Activated B cell treated with CpG ODN at 0.5 μM for 24 hours (primary cell): ENCODE results near the gene ITGAE. TPM values are rescaled to one million over a fixed set of nuclear protein-coding genes. Genes with fewer than 3 reads are reported as not detected.

ENCODE experiments used
- ATAC-seq: fragments of 200-7000 bp; cut with Tn5 transposase; one replicate; pipeline ENCODE4 v1.10.0; 2021; ENCODE audit warnings: low read depth, mild to moderate bottlenecking, moderate library complexity
- CTCF ChIA-PET: fragments of 350-600 bp; sonication (Branson Sonifier 250); formaldehyde crosslinking; loops from one replicate; lab custom pipeline; 2021; ENCODE audit warnings: antibody characterized with exemption; lab: Charles Lee
- POLR2A ChIA-PET: fragments of 350-600 bp; sonication (Branson Sonifier 250); formaldehyde crosslinking; loops from one replicate; lab custom pipeline; 2021; ENCODE audit warnings: antibody characterized with exemption; lab: Charles Lee
- DNase-seq: peaks from one replicate; pipeline ENCODE4 v3.0.0; 2022
- H3K27ac Mint-ChIP-seq: one replicate; pipeline ENCODE4 v1.8.0; 2020; ENCODE audit warnings: mixed read lengths
- H3K27me3 Mint-ChIP-seq: one replicate; pipeline ENCODE4 v1.8.0; 2021; ENCODE audit warnings: mixed read lengths
- H3K36me3 Mint-ChIP-seq: one replicate; pipeline ENCODE4 v1.8.0; 2021; ENCODE audit warnings: low read depth, mixed read lengths
- H3K4me1 Mint-ChIP-seq: one replicate; pipeline ENCODE4 v1.8.0; 2021; ENCODE audit warnings: mixed read lengths
- H3K4me3 Mint-ChIP-seq: one replicate; pipeline ENCODE4 v1.8.0; 2020; ENCODE audit warnings: mild to moderate bottlenecking, mixed read lengths
- H3K9me3 Mint-ChIP-seq: one replicate; pipeline ENCODE4 v1.8.0; 2020; ENCODE audit warnings: mixed read lengths
- CTCF ChIP-seq: fragments of 200-600 bp; IDR thresholded peaks from one replicate; pipeline ENCODE4 v1.8.0; 2022; ENCODE audit warnings: antibody characterized with exemption, mild to moderate bottlenecking
- intact Hi-C: fragments of 100-400 bp; cut with micrococcal nuclease; formaldehyde crosslinking; loops from one replicate; pipeline ENCODE4 v1.15.1; 2024
- total RNA-seq: library from RNA; stranded (reverse); gene quantifications from 2 replicates; pipeline ENCODE4 v1.2.3, GENCODE V29; 2022

ITGAE gene
- total RNA-seq, 1 donor from 2014 or later: 45.3 TPM

GRCh38 chr17:3723188-3723555 is 77.8 kb downstream of the ITGAE start:
- peaks cover 76% of the 10 kb centered on the region for H3K4me1 Mint-ChIP-seq
- H3K27me3 Mint-ChIP-seq: no peaks in the 10 kb centered on the region
- TF ChIP-seq CTCF: no peak
- ChIA-PET CTCF (interaction anchor here (0.7 to 2.4 kb wide), 7 partner anchors 9 to 42 kb away, joined by 3 to 10 read pairs (median 4); no protein-coding TSS in a partner anchor), POLR2A (interaction anchor here (0.5 to 5.7 kb wide), 16 partner anchors 9 to 123 kb away, joined by 3 to 112 read pairs (median 4); partner anchors contain the start of genes EMC6, NCBP3, P2RX5 and TAX1BP3)
- ATAC-seq: no peak
- peak overlapping the region; percentile 92 for H3K4me3 Mint-ChIP-seq
- H3K36me3 Mint-ChIP-seq: peaks cover 41% of the 10 kb centered on the region
- H3K9me3 Mint-ChIP-seq: no peaks in the 10 kb centered on the region
- intact Hi-C loops: loop anchor here (1.0 to 2.0 kb wide), 2 partner anchors 28 to 40 kb away; no protein-coding TSS in a partner anchor
- peak overlapping the region; percentile 85 for H3K27ac Mint-ChIP-seq
- no peak for DNase-seq

DNA sequence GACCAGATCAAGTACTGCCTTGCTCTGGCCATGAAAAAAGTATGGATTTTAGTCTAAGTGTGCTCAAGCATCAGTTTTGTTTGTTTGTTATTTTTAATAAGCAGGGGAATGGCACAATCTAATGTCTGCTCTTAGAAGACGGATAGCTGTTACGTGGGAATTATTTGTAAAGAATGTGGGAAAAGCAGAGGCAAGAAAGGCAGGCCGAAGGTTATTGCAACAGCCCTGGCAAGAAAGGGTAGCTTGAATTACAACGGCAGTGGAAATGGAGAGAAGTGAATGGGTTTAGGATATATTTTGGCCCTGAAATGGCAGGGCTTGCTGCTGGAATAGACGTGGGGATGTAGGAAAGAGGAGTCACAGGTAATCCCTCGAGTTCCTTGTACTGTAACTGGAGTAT is 78.3 kb downstream of the ITGAE start:
- Mint-ChIP-seq H3K27me3 (no peaks in the 10 kb centered on the region), H3K36me3 (peaks cover 45% of the 10 kb centered on the region), H3K4me3 (peak overlapping the region; percentile 92), H3K27ac (peak overlapping the region; percentile 85), H3K9me3 (no peaks in the 10 kb centered on the region), H3K4me1 (peaks cover 73% of the 10 kb centered on the region)
- intact Hi-C loops: loop anchor here (1.0 to 2.0 kb wide), 2 partner anchors 27 to 40 kb away; no protein-coding TSS in a partner anchor
- CTCF ChIA-PET: interaction anchor here (0.7 to 2.4 kb wide), 5 partner anchors 12 to 31 kb away, joined by 3 to 10 read pairs (median 4); no protein-coding TSS in a partner anchor
- POLR2A ChIA-PET: interaction anchor here (0.5 to 5.7 kb wide), 15 partner anchors 9 to 123 kb away, joined by 3 to 112 read pairs (median 5); partner anchors contain the start of genes NCBP3 and P2RX5
- no peak for TF ChIP-seq CTCF
- ATAC-seq (no peak), DNase-seq (no peak)

DNA sequence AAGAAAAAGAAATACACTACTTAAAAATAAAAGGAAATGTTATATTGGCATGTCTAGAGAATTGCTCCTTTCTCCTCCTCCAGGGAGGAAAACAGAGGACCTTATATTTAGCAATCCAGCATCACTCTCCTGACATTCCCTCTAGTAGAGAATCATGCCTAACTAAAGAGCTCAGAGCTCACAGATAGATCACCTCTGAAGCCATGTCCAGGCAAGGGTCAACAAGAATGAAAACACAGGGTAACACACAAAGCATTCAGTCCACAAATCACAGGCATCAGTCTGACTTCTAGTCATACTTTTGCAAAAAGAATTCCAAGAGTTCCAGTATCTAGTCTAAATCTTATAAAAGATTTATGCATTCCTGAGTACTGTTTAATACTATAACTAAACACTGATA is 81.7 kb downstream of the ITGAE start:
- CTCF ChIA-PET: interaction anchor here (0.6 to 2.0 kb wide), 3 partner anchors 8 to 117 kb away, joined by 3 to 5 read pairs (median 3); no protein-coding TSS in a partner anchor
- POLR2A ChIA-PET: interaction anchor here (2.3 to 5.7 kb wide), 2 partner anchors 9 to 23 kb away, joined by 24 to 112 read pairs; partner anchors contain the start of gene P2RX5
- Mint-ChIP-seq H3K9me3 (no peaks in the 10 kb centered on the region), H3K27me3 (no peaks in the 10 kb centered on the region), H3K36me3 (peaks cover 80% of the 10 kb centered on the region), H3K4me3 (no peak overlapping the region), H3K27ac (peak overlapping the region; percentile 18), H3K4me1 (peaks cover 63% of the 10 kb centered on the region)
- no peak for DNase-seq
- ATAC-seq: no peak
- TF ChIP-seq CTCF: no peak
- intact Hi-C loops: no loop called here

- POLR2A ChIA-PET: interaction anchor here (0.6 to 2.8 kb wide), 2 partner anchors 19 to 23 kb away, joined by 3 to 15 read pairs; partner anchors contain the start of gene P2RX5
- ATAC-seq (no peak), DNase-seq (no peak)
- no peak for TF ChIP-seq CTCF
- intact Hi-C loops: no loop called here
- CTCF ChIA-PET: interaction anchor here (1.2 to 1.4 kb wide), 3 partner anchors 14 to 36 kb away, joined by 4 to 5 read pairs (median 4); partner anchors contain the start of gene P2RX5
- Mint-ChIP-seq H3K4me3 (no peak overlapping the region), H3K27me3 (no peaks in the 10 kb centered on the region), H3K36me3 (peaks cover 79% of the 10 kb centered on the region), H3K27ac (no peak overlapping the region), H3K4me1 (peaks cover 65% of the 10 kb centered on the region), H3K9me3 (no peaks in the 10 kb centered on the region)
These were observed 82.8 kb downstream of the ITGAE start for GRCh38 chr17:3718201-3718600.

DNA sequence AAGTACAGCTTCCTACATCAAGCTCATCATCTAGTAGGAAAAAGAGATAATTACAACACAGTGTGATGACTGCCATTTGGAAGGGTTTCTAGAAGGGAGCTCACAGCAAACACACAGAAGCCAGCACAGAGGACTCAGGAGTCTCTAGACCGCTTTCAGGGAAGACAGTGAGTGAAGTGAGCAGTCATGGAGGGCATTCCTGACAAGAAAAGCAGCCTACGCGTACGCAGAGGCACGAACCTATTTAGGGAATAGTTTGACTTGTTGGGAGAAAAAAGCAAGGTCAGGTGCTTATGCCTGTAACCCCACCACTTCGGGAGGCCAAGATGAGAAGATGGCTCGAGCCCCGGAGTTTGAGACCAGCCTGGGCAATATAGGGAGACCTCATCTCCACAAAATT is 85.7 kb downstream of the ITGAE start:
- no peaks in the 10 kb centered on the region for H3K27me3 Mint-ChIP-seq
- no peak for DNase-seq
- H3K4me1 Mint-ChIP-seq: peaks cover 66% of the 10 kb centered on the region
- intact Hi-C loops: no loop called here
- H3K27ac Mint-ChIP-seq: peak overlapping the region; percentile 5
- peaks cover 71% of the 10 kb centered on the region for H3K36me3 Mint-ChIP-seq
- ChIA-PET POLR2A (interaction anchor here (0.5 to 6.5 kb wide), 6 partner anchors 8 to 428 kb away, joined by 3 to 66 read pairs (median 6); partner anchors contain the start of genes CYB5D2, HASPIN and P2RX5), CTCF (interaction anchor here (1.1 to 1.5 kb wide), 2 partner anchors 17 to 22 kb away, joined by 3 to 4 read pairs; no protein-coding TSS in a partner anchor)
- H3K9me3 Mint-ChIP-seq: no peaks in the 10 kb centered on the region
- ATAC-seq: no peak
- TF ChIP-seq CTCF: no peak
- H3K4me3 Mint-ChIP-seq: no peak overlapping the region
